HG03571 (cell line): ENCODE data around the gene CMTM8.
A peak's percentile ranks its signal among the peaks of the same experiment; 100 is the strongest.
"Not testable (repeated sequence)": the region's sequence is repeated elsewhere in the genome, so short reads cannot be mapped to it uniquely, and the experiment has no call there.

Experiments used
- ATAC-seq: cut with Tn5 transposase; IDR thresholded peaks from one replicate; pipeline ENCODE4 v1.9.1; 2021; ENCODE audit not compliant: unreplicated experiment

Gene CMTM8

GRCh38 chr3:32374788-32375595, 136.5 kb downstream of the CMTM8 start:
- ATAC-seq = no peak

- ATAC-seq = no peak
These were observed 137.1 kb downstream of the CMTM8 start for GRCh38 chr3:32375596-32375930.

- no peak for ATAC-seq
These were observed 137.6 kb downstream of the CMTM8 start for GRCh38 chr3:32376115-32376514.

GRCh38 chr3:32379831-32380500, 141.5 kb downstream of the CMTM8 start:
- no peak for ATAC-seq

- ATAC-seq = no peak
These were observed 143.4 kb downstream of the CMTM8 start for GRCh38 chr3:32381922-32382321.

- ATAC-seq = no peak
These were observed 144.7 kb downstream of the CMTM8 start for GRCh38 chr3:32383136-32383711.

GRCh38 chr3:32384938-32385337, 146.5 kb downstream of the CMTM8 start:
- no peak for ATAC-seq

- no peak for ATAC-seq
These were observed 149.0 kb downstream of the CMTM8 start for GRCh38 chr3:32387512-32387911.

GRCh38 chr3:32389577-32389976, 151.1 kb downstream of the CMTM8 start:
- not testable (repeated sequence) for ATAC-seq

- ATAC-seq = peak; percentile 51
These were observed 153.4 kb downstream of the CMTM8 start, which contains the start of gene CMTM7 for GRCh38 chr3:32391643-32392535. Gene CMTM7, plus strand, starts transcription at chr3:32391853. Its CDS starts 54 bp downstream, at chr3:32391907.

GRCh38 chr3:32392536-32393302, 154.2 kb downstream of the CMTM8 start:
- no peak for ATAC-seq

GRCh38 chr3:32395496-32395895, 157.0 kb downstream of the CMTM8 start:
- ATAC-seq = no peak

- no peak for ATAC-seq
These were observed 159.5 kb downstream of the CMTM8 start for GRCh38 chr3:32397941-32398340.

- ATAC-seq = no peak
These were observed 160.1 kb downstream of the CMTM8 start for GRCh38 chr3:32398531-32398930.

- ATAC-seq = no peak
These were observed 160.6 kb downstream of the CMTM8 start for GRCh38 chr3:32399030-32399620.

- no peak for ATAC-seq
These were observed 162.6 kb downstream of the CMTM8 start for GRCh38 chr3:32401126-32401525.

GRCh38 chr3:32401556-32402081, 163.1 kb downstream of the CMTM8 start:
- ATAC-seq = peak; percentile 75

- no peak for ATAC-seq
These were observed 165.2 kb downstream of the CMTM8 start for GRCh38 chr3:32403663-32404062.

GRCh38 chr3:32404714-32405113, 166.2 kb downstream of the CMTM8 start:
- ATAC-seq = no peak

GRCh38 chr3:32405155-32405554, 166.7 kb downstream of the CMTM8 start:
- ATAC-seq = no peak
